Measurements from ENCODE around the gene IGSF9B. TPM values are rescaled to one million over a fixed set of nuclear protein-coding genes. Genes with fewer than 3 reads are reported as not detected.

IGSF9B gene
- total and polyA plus RNA-seq, 2 experiments from 2014 or later: 1.7 to 5.9 TPM

GRCh38 chr11:133988686-133989410, 32.1 kb upstream of the IGSF9B start:
- no peak overlapping the region for H3K4me3 ChIP-seq
- DNase-seq (ENCODE audit: low read depth in 1 of 2, low spot score in 1 of 2): no peak
- no peak for TF ChIP-seq CTCF (IDR thresholded peaks at IDR 0.05; ENCODE audit: low read depth, low read length)
- peaks cover 6% of the 10 kb centered on the region for H3K27me3 ChIP-seq
- no peak overlapping the region for H3K27ac ChIP-seq
- no peaks in the 10 kb centered on the region for H3K9me3 ChIP-seq (ENCODE audit: low read depth)
- H3K4me1 ChIP-seq (ENCODE audit: low read depth): no peaks in the 10 kb centered on the region
- no peaks in the 10 kb centered on the region for H3K36me3 ChIP-seq

GRCh38 chr11:133987171-133987570, 30.4 kb upstream of the IGSF9B start:
- no peak for DNase-seq (ENCODE audit: low read depth in 1 of 2, low spot score in 1 of 2)
- H3K9me3 ChIP-seq (ENCODE audit: low read depth): no peaks in the 10 kb centered on the region

GRCh38 chr11:133985981-133986944, 29.5 kb upstream of the IGSF9B start:
- H3K4me1 ChIP-seq (ENCODE audit: low read depth): no peaks in the 10 kb centered on the region
- TF ChIP-seq CTCF (IDR thresholded peaks at IDR 0.05; ENCODE audit: low read depth, low read length): no peak
- peaks cover 15% of the 10 kb centered on the region for H3K27me3 ChIP-seq
- H3K9me3 ChIP-seq (ENCODE audit: low read depth): no peaks in the 10 kb centered on the region
- no peak overlapping the region for H3K4me3 ChIP-seq
- no peak for DNase-seq (ENCODE audit: low read depth in 1 of 2, low spot score in 1 of 2)
- H3K36me3 ChIP-seq: no peaks in the 10 kb centered on the region
- H3K27ac ChIP-seq: no peak overlapping the region

More at GRCh38 chr11:133987171-133987570, 30.4 kb upstream of the IGSF9B start:
- H3K4me1 ChIP-seq (ENCODE audit: low read depth): no peaks in the 10 kb centered on the region
- no peak overlapping the region for H3K4me3 ChIP-seq
- H3K27me3 ChIP-seq: peaks cover 7% of the 10 kb centered on the region
- H3K27ac ChIP-seq: no peak overlapping the region
- H3K36me3 ChIP-seq: no peaks in the 10 kb centered on the region
- no peak for TF ChIP-seq CTCF (IDR thresholded peaks at IDR 0.05; ENCODE audit: low read depth, low read length)

- no peak for TF ChIP-seq CTCF (IDR thresholded peaks at IDR 0.05; ENCODE audit: low read depth, low read length)
- H3K4me3 ChIP-seq: no peak overlapping the region
- DNase-seq (ENCODE audit: low read depth in 1 of 2, low spot score in 1 of 2): no peak
- H3K4me1 ChIP-seq (ENCODE audit: low read depth): no peaks in the 10 kb centered on the region
- peaks cover 16% of the 10 kb centered on the region for H3K27me3 ChIP-seq
- H3K36me3 ChIP-seq: no peaks in the 10 kb centered on the region
- no peak overlapping the region for H3K27ac ChIP-seq
- no peaks in the 10 kb centered on the region for H3K9me3 ChIP-seq (ENCODE audit: low read depth)
These were observed 28.1 kb upstream of the IGSF9B start for GRCh38 chr11:133984828-133985227.

- Histone ChIP-seq H3K9me3 (ENCODE audit: low read depth) (no peaks in the 10 kb centered on the region), H3K27ac (no peak overlapping the region), H3K36me3 (no peaks in the 10 kb centered on the region), H3K27me3 (peaks cover 14% of the 10 kb centered on the region), H3K4me1 (ENCODE audit: low read depth) (no peaks in the 10 kb centered on the region), H3K4me3 (no peak overlapping the region)
- no peak for TF ChIP-seq CTCF (IDR thresholded peaks at IDR 0.05; ENCODE audit: low read depth, low read length)
- no peak for DNase-seq (ENCODE audit: low read depth in 1 of 2, low spot score in 1 of 2)
These were observed 27.0 kb upstream of the IGSF9B start for GRCh38 chr11:133983660-133984316.

Data from cardiac muscle cell (in vitro differentiated cells and primary cell).